BLaER1 treated with 17β-estradiol and CSF1 and Interleukin-3, amounts not matched to agents 10 nM and 100 nM (cell line): ENCODE data around the gene PLD1.
A peak's percentile ranks its signal among the peaks of the same experiment; 100 is the strongest.
"Not testable (repeated sequence)": the region's sequence is repeated elsewhere in the genome, so short reads cannot be mapped to it uniquely, and the experiment has no call there.

Source experiments
- H3K27ac ChIP-seq, 11 experiments: shearing (Covaris generic); formaldehyde crosslinking; 2 replicates each; pipeline ENCODE4 v1.8.1; 2022
- H3K27me3 ChIP-seq, 11 experiments: shearing (Covaris generic); formaldehyde crosslinking; 2 replicates each; pipeline ENCODE4 v1.8.1; 2022
- H3K36me3 ChIP-seq, 11 experiments: shearing (Covaris generic); formaldehyde crosslinking; 2 replicates each; pipeline ENCODE4 v1.8.1; 2022
- H3K4me1 ChIP-seq, 10 experiments: shearing (Covaris generic); formaldehyde crosslinking; 2 replicates each; pipeline ENCODE4 v1.8.1; 2022
- H3K4me2 ChIP-seq, 11 experiments: shearing (Covaris generic); formaldehyde crosslinking; 2 replicates each; pipeline ENCODE4 v1.8.1; 2022
- H3K4me3 ChIP-seq, 10 experiments: shearing (Covaris generic); formaldehyde crosslinking; 2 replicates each; pipeline ENCODE4 v1.8.1; 2022
- H3K9ac ChIP-seq, 11 experiments: shearing (Covaris generic); formaldehyde crosslinking; 2 replicates each; pipeline ENCODE4 v1.8.1; 2022
- H3K9me3 ChIP-seq, 11 experiments: shearing (Covaris generic); formaldehyde crosslinking; replicated peaks in 1 of 11; 2 replicates each; pipeline ENCODE4 v1.8.1; 2022
- H4K20me1 ChIP-seq, 11 experiments: shearing (Covaris generic); formaldehyde crosslinking; 2 replicates each; pipeline ENCODE4 v1.8.1; 2022
- Cebpa-rat ChIP-seq, 11 experiments: shearing (Covaris generic); IDR thresholded peaks; 2 replicates each; pipeline ENCODE4 v1.8.1; 2022

PLD1 gene

DNA sequence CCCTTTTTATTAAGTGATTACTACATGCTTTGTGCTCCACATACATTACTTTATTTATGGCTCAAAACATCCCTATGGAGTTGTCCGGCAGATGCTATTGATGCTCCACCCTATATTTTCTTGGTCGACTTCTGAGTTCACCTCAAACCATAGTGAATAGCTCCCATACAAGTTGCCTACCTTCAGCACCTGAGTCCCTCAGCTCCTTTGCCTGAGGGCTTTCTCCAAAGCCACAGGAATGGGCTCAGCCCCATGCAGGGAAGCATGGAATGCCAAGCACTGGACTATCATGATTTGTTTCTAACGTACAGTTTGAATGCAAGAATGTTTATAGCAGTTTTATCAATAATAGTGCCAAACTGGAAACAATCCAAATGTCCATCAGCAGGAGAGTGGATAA is 225.2 kb downstream of the PLD1 start:
- Histone ChIP-seq H3K9me3 (no peaks in the 10 kb centered on the region), H3K4me2 (no peak overlapping the region), H3K4me1 (no peaks in the 10 kb centered on the region), H4K20me1 (no peaks in the 10 kb centered on the region), H3K36me3 (no peaks in the 10 kb centered on the region), H3K9ac (no peak overlapping the region), H3K4me3 (no peak overlapping the region), H3K27me3 (no peaks in the 10 kb centered on the region), H3K27ac (no peak overlapping the region)
- TF ChIP-seq Cebpa-rat (IDR thresholded peaks at IDR 0.05) = no peak

DNA sequence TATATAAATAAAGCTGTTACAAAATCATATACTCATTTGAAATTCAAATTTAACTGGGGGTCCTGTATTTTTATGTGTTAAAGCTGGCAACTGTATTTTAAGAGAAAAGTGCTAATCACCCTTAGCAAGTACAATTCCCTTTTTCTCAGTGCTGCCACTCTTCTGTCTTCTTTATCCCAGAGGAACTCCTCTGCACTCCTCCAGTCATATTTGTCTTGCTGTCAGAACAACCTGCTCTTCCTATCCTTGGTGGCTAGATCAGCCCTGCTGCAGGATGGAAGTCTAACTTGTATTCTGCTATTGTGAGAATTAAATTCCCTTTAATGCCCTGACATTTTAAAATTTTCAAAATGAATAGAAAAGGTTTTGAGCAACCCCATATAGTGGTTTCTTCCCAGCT is 226.2 kb downstream of the PLD1 start:
- Histone ChIP-seq H3K27me3 (no peaks in the 10 kb centered on the region), H3K9ac (no peak overlapping the region), H3K27ac (no peak overlapping the region), H3K9me3 (no peaks in the 10 kb centered on the region), H3K36me3 (no peaks in the 10 kb centered on the region), H4K20me1 (no peaks in the 10 kb centered on the region), H3K4me2 (no peak overlapping the region), H3K4me1 (no peaks in the 10 kb centered on the region), H3K4me3 (no peak overlapping the region)
- TF ChIP-seq Cebpa-rat (IDR thresholded peaks at IDR 0.05) = no peak

DNA sequence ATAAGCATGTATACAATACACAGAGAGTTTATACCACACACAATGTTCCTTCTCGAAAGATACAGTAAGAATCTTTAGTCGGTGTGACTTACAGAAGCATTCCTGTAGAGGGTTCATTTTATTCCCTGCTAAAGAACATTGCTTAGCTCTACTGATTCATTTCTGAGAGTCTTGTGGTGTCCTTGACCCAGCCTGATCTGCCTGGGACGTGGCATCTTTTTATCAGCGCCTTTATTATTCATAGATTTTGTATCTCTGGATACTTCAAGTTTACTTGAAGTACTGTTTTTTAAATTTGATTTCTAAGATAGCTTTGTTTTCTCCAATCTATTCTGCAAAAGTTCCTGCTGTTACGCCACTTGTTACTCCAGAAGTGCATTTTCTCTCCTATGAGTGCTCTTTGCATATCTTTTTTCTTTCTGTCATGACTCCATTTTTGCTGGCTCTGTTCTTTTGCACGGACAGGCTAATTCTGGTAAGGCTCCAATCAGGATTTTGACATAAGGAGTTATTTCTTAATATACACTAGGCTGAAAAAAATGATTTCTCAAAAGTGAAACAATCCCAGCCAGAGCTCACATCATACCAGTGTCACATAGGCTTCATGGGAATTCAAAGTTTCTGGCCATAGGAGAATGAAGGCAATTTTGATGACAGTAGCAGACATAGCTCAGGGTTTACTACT is 235.6 kb downstream of the PLD1 start:
- Histone ChIP-seq H3K4me2 (no peak overlapping the region), H3K9ac (no peak overlapping the region), H3K27me3 (no peaks in the 10 kb centered on the region), H3K27ac (no peak overlapping the region), H3K4me3 (no peak overlapping the region), H3K4me1 (no peaks in the 10 kb centered on the region), H3K36me3 (no peaks in the 10 kb centered on the region), H3K9me3 (no peaks in the 10 kb centered on the region), H4K20me1 (no peaks in the 10 kb centered on the region)
- no peak for TF ChIP-seq Cebpa-rat (IDR thresholded peaks at IDR 0.05)

DNA sequence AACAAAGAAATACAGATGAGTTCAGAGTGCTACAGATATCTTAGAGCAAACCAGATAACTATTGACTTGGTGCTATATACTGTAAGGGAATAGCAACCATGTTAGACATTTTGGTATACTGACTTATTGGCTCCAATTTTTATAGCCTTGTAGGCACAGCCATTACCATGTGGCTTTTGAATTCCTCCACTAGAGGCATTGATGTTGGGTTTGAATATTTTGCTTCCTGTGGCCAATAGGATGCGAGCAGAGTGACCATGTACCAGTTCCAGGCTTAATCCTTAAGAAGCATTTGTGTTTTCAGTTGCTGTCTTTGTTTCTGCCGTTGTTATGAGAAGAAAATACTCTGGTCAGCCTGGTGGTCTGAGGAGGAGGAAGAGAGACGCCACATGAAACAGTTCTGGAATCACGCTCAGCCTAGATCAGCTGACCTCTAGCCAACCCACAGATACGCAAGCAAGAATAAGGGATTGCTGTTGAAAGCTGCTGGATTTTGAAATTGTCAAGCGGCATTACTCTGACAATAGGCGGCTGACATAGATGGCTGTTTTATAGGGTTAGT is 240.6 kb downstream of the PLD1 start:
- Histone ChIP-seq H3K27ac (no peak overlapping the region), H3K36me3 (no peaks in the 10 kb centered on the region), H3K9ac (no peak overlapping the region), H3K4me2 (no peak overlapping the region), H4K20me1 (no peaks in the 10 kb centered on the region), H3K4me3 (no peak overlapping the region), H3K9me3 (no peaks in the 10 kb centered on the region), H3K4me1 (peaks cover 0 to 20% (median 0%) of the 10 kb centered on the region in 10 experiments; a peak in 6 of 20 replicates), H3K27me3 (no peaks in the 10 kb centered on the region)
- TF ChIP-seq Cebpa-rat (IDR thresholded peaks at IDR 0.05) = no peak

DNA sequence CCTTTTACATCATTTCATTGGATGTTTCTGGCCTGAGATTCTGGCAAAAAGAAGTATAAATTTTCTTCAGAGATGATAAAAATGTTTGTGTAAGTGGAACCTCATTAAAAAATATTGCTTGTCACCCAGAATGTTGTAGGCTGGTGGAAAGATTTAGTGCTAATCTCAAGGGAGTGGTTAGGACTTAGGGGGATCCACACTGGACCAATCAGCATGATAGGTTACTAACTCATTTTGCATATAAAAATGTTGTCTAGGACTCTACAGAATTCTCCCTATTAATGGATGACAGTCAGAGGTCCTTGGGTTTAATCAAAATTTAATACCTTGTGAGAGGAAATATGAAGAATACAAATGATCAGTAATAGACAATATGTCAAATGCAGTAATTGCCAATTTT is 241.5 kb downstream of the PLD1 start:
- Histone ChIP-seq H3K4me2 (no peak overlapping the region), H3K4me1 (peaks cover 0 to 28% (median 0%) of the 10 kb centered on the region in 10 experiments; a peak in 6 of 20 replicates), H3K9me3 (no peaks in the 10 kb centered on the region), H3K9ac (no peak overlapping the region), H3K36me3 (no peaks in the 10 kb centered on the region), H4K20me1 (no peaks in the 10 kb centered on the region), H3K27me3 (no peaks in the 10 kb centered on the region), H3K27ac (no peak overlapping the region), H3K4me3 (no peak overlapping the region)
- no peak for TF ChIP-seq Cebpa-rat (IDR thresholded peaks at IDR 0.05)

DNA sequence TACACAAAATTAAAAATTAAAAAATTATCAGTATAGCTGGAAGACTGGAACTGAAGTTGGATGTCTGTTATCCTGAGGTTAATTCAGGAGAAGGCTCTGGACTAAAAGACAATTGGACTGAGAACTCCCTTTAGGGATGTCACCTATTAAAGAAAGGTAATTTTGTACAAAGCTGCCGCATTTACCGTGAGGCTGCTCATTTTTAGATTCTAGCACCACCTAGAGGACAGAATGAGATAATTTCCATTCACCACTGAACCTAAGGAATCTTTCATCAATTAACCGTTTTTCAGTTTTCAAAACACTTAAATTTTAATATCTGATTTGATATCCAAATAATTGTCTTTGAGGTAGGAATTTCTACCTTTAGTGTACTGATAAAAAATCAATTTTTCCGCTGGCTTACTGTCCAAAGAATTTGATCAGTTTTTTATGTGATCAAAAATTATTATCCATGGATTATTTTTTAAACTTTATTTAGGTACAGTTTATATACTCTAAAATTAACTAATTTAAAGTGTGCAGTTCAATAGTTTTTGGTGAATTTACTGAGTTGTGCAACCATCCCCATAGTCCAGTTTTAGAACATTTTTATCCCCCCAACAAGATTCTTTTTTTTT is 243.4 kb downstream of the PLD1 start:
- Histone ChIP-seq H3K4me1 (peaks cover 0 to 39% (median 0%) of the 10 kb centered on the region in 10 experiments; a peak in 6 of 20 replicates), H3K4me3 (no peak overlapping the region), H3K9me3 (no peaks in the 10 kb centered on the region), H3K36me3 (no peaks in the 10 kb centered on the region), H3K27me3 (no peaks in the 10 kb centered on the region), H3K4me2 (peak overlapping the region in 2 of 11 experiments; percentile 52 to 66; a peak in 1 of 22 replicates), H3K9ac (no peak overlapping the region), H4K20me1 (no peaks in the 10 kb centered on the region), H3K27ac (no peak overlapping the region)
- TF ChIP-seq Cebpa-rat (IDR thresholded peaks at IDR 0.05) = no peak

DNA sequence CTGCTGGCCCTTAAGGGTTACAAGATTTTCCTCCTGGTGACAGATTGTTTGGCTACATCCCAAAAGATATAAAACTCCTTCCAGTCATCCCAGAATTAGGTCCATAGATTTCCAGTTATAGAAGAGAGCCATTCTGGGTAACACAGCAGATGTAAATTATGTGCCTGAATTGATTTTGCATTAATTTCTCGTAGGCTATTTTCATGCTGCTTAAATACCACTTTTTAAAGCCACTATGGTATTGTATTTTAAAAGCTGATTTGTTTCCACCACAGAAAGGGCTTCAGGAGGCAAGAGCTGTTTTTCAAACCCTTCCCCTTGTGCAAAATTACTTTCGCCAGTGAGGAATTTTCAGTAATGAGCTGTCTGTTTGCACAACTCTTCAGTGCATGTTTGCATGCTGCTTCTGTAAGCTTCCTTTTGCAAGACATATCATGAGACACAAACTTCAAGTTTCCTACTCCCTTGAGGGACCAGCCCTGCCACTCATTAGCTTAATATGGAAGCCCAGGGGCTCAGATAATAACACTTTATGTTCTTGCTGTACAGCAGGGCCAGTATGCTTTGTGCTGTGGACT is 244.7 kb downstream of the PLD1 start:
- no peak for TF ChIP-seq Cebpa-rat (IDR thresholded peaks at IDR 0.05)
- Histone ChIP-seq H4K20me1 (no peaks in the 10 kb centered on the region), H3K27me3 (no peaks in the 10 kb centered on the region), H3K9me3 (no peaks in the 10 kb centered on the region), H3K4me3 (no peak overlapping the region), H3K4me1 (peaks cover 0 to 41% (median 0%) of the 10 kb centered on the region in 10 experiments; a peak in 6 of 20 replicates), H3K9ac (no peak overlapping the region), H3K27ac (peak overlapping the region in 1 of 11 experiments; percentile 1; a peak in 1 of 22 replicates), H3K4me2 (peak overlapping the region in 2 of 11 experiments; percentile 52 to 66; a peak in 4 of 22 replicates), H3K36me3 (no peaks in the 10 kb centered on the region)

DNA sequence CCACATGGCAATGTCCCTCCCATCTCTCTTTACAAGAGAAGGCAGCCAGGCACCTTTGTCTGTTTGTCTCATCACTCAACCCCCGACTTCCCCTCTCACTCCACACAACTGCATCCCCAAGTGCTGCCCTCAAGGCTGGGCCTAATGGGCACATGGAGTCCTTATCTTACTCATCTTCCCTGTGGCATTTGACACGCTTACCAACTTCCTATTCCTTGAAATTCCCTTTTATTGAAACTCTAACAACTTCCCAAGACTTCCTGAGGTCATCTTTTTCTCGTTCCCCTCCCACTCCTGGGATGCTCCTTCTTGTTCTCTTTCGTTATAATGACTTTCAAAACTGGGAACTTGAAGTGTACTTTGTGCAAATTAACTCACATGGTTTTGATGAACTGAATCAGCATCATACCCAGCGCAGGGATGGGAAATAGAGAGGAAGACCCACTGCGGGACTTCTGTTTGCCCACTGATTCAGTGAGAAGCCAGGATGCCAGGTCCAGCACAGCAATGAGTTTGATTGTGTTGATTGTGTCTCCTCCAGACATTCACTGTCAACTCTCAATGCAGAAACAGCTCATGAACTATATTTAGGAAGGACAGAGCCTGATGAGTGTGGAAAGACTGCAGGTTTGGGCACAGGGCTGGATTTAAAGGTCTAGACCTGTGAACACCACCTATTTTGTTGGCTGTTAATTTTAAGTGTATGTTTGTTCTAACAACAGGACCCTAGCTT is 245.4 kb downstream of the PLD1 start:
- H3K9me3 ChIP-seq = no peaks in the 10 kb centered on the region

DNA sequence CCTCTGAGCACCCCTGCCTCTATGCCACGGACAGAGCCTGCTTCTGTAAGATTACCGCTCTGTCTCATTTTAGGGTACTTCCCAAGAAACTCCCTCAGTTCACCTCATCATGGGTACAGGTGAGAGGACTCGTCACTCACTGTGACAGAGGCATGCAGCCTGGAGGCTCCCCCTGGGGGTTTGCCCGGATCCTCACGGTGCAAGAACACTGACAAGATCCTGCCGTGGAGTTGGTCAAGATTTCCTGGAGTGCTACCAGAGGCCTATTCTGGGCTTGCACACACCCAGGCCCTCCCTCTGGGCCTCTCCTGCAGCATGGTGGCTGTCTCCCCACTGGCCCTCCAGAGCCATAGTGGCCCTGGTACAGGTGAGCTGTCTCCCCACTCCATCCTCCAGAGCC is 247.0 kb downstream of the PLD1 start:
- 0 out of 22 replicates have a peak overlapping the region, but pooled peaks of 1 of the 11 experiments have one; percentile 3 for H3K4me2 ChIP-seq
- no peaks in the 10 kb centered on the region for H4K20me1 ChIP-seq
- TF ChIP-seq Cebpa-rat (IDR thresholded peaks at IDR 0.05) = no peak
- H3K27me3 ChIP-seq = no peaks in the 10 kb centered on the region
- H3K9ac ChIP-seq = no peak overlapping the region
- no peak overlapping the region for H3K27ac ChIP-seq
- H3K9me3 ChIP-seq = no peaks in the 10 kb centered on the region
- H3K4me1 ChIP-seq = peaks cover 0 to 41% (median 0%) of the 10 kb centered on the region in 10 experiments; a peak in 6 of 20 replicates
- H3K36me3 ChIP-seq = no peaks in the 10 kb centered on the region
- no peak overlapping the region for H3K4me3 ChIP-seq

More for the DNA sequence above, 245.4 kb downstream of the PLD1 start:
- no peaks in the 10 kb centered on the region for H3K36me3 ChIP-seq
- H3K27me3 ChIP-seq = no peaks in the 10 kb centered on the region
- peak overlapping the region in 1 of 11 experiments; percentile 1; a peak in 1 of 22 replicates for H3K27ac ChIP-seq
- H3K4me2 ChIP-seq = peak overlapping the region in 2 of 11 experiments; percentile 52 to 66; a peak in 4 of 22 replicates
- no peak overlapping the region for H3K4me3 ChIP-seq
- no peak for TF ChIP-seq Cebpa-rat (IDR thresholded peaks at IDR 0.05)
- H3K9ac ChIP-seq = no peak overlapping the region
- H3K4me1 ChIP-seq = peaks cover 0 to 41% (median 0%) of the 10 kb centered on the region in 10 experiments; a peak in 6 of 20 replicates
- no peaks in the 10 kb centered on the region for H4K20me1 ChIP-seq

DNA sequence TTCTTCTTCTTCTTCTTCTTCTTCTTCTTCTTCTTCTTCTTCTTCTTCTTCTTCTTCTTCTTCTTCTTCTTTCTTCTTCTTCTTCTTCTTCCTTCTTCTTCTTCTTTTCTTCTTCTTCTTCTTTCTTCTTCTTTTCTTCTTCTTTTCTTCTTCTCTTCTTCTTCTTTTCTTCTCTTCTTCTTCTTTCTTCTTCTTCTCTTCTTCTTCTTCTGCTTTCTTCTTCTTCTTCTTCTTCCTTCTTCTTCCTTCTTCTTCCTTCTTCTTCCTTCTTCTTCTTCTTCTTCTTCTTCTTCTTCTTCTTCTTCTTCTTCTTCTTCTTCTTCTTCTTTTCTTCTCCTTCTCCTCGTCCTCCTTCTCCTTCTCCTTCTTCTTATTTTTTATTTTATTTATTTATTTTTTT is 247.8 kb downstream of the PLD1 start:
- H3K9ac ChIP-seq, H3K27ac ChIP-seq, H3K4me2 ChIP-seq, H3K36me3 ChIP-seq, H4K20me1 ChIP-seq, H3K9me3 ChIP-seq, H3K27me3 ChIP-seq, H3K4me3 ChIP-seq: not testable (repeated sequence)
- H3K4me1 ChIP-seq = peaks cover 0 to 41% (median 0%) of the 10 kb centered on the region in 10 experiments; a peak in 6 of 20 replicates
